HepG2 (cell line): ENCODE results near the gene TPCN2. TPM values are rescaled to one million over a fixed set of nuclear protein-coding genes. Genes with fewer than 3 reads are reported as not detected.

Experiments
- ARID4A ChIP-seq: sonication (generic); formaldehyde crosslinking; IDR thresholded peaks from 2 replicates; pipeline ENCODE4 v1.5.0; 2020; ENCODE audit warnings: mild to moderate bottlenecking, missing genetic modification reagents, borderline replicate concordance
- ATF7-NPFF ChIP-seq: sonication (generic); formaldehyde crosslinking; IDR thresholded peaks from 2 replicates; pipeline ENCODE4 v1.8.1; 2023; ENCODE audit warnings: mild to moderate bottlenecking, low read depth, missing genetic modification reagents, moderate library complexity
- ELF1 ChIP-seq: sonication (generic); formaldehyde crosslinking; IDR thresholded peaks from 2 replicates; pipeline ENCODE4 v1.4.0; 2020; ENCODE audit warnings: missing genetic modification reagents
- GLMP ChIP-seq: sonication (generic); formaldehyde crosslinking; IDR thresholded peaks from 2 replicates; pipeline ENCODE4 v1.9.0; 2021; ENCODE audit warnings: missing genetic modification reagents, mild to moderate bottlenecking, borderline replicate concordance
- HNRNPLL ChIP-seq: fragments of 200-400 bp; formaldehyde crosslinking; IDR thresholded peaks from 2 replicates; pipeline ENCODE4 v1.6.1; 2017; ENCODE audit warnings: mild to moderate bottlenecking, low read depth, low read length; ENCODE audit not compliant: poor library complexity, severe bottlenecking
- PAXIP1 ChIP-seq: sonication (generic); formaldehyde crosslinking; conservative IDR thresholded peaks from 2 replicates; pipeline ENCODE4 v1.4.0; 2020; ENCODE audit warnings: mild to moderate bottlenecking, missing genetic modification reagents, moderate library complexity
- PCBP1 ChIP-seq: fragments of 200-400 bp; formaldehyde crosslinking; IDR thresholded peaks from 2 replicates; pipeline ENCODE4 v1.6.1; 2017; ENCODE audit warnings: mild to moderate bottlenecking, low read depth, low read length, borderline replicate concordance
- POLR2AphosphoS5 ChIP-seq: IDR thresholded peaks from 2 replicates; pipeline ENCODE4 v1.6.1; 2012; ENCODE audit warnings: low read depth, low read length
- SOX5 ChIP-seq: IDR thresholded peaks from 2 replicates; pipeline ENCODE4 v1.6.1; 2016; ENCODE audit warnings: borderline replicate concordance
- THYN1 ChIP-seq: sonication (generic); formaldehyde crosslinking; IDR thresholded peaks from 2 replicates; pipeline ENCODE4 v1.8.1; 2023; ENCODE audit warnings: low read depth, mild to moderate bottlenecking, moderate library complexity, missing genetic modification reagents, borderline replicate concordance
- TOPORS ChIP-seq: sonication (generic); formaldehyde crosslinking; IDR thresholded peaks from 2 replicates; pipeline ENCODE4 v1.8.0; 2023; ENCODE audit warnings: mild to moderate bottlenecking, missing genetic modification reagents
- ZBTB38 ChIP-seq: sonication (generic); formaldehyde crosslinking; IDR thresholded peaks from 2 replicates; pipeline ENCODE4 v1.5.1; 2020; ENCODE audit warnings: mild to moderate bottlenecking, missing genetic modification reagents
- ZFX ChIP-seq: sonication (generic); formaldehyde crosslinking; IDR thresholded peaks from 2 replicates; pipeline ENCODE4 v1.4.0; 2020; ENCODE audit warnings: mild to moderate bottlenecking, low read depth, missing genetic modification reagents, moderate library complexity
- ZNF276 ChIP-seq: sonication (generic); formaldehyde crosslinking; IDR thresholded peaks from 2 replicates; pipeline ENCODE4 v1.4.0; 2020; ENCODE audit warnings: mild to moderate bottlenecking, low read depth, missing genetic modification reagents
- polyA plus RNA-seq, 8 experiments: library from polyadenylated mRNA; depleted of rRNA in 3 of 8; stranded (reverse) in 7 of 8; unstranded in 1 of 8; fragments of >200 nt; fragmentation: Illumina TruSeq in 4 of 8; extraction: Trizol in 4 of 8; gene quantifications; 2 replicates each; pipeline versions ENCODE4 v1.2.1 to v1.2.3, GENCODE V29; 2011 to 2016; ENCODE audit warnings: low read depth in 4 of 8, missing spikeins in 1 of 8, mixed read lengths in 1 of 8; ENCODE audit not compliant: insufficient read depth in 1 of 8
- total RNA-seq, 5 experiments: library from RNA; depleted of rRNA; stranded (reverse); fragments of >200 nt; fragmentation: Illumina TruSeq; extraction: Trizol; gene quantifications; 2 replicates each; pipeline ENCODE4 v1.2.3, GENCODE V29; 2016; ENCODE audit warnings: low read depth in 1 of 5
- TF ChIP-seq, protein P1 (sequence below): sonication (generic); formaldehyde crosslinking; IDR thresholded peaks from 2 replicates; pipeline ENCODE4 v1.4.0; 2020; ENCODE audit warnings: missing genetic modification reagents

The TPCN2 gene
- total and polyA plus RNA-seq, 2 of the 13 experiments (the other 11 are each of a cell fraction or from before 2014, with no cell fraction given), result 5.6 to 5.9 TPM

DNA sequence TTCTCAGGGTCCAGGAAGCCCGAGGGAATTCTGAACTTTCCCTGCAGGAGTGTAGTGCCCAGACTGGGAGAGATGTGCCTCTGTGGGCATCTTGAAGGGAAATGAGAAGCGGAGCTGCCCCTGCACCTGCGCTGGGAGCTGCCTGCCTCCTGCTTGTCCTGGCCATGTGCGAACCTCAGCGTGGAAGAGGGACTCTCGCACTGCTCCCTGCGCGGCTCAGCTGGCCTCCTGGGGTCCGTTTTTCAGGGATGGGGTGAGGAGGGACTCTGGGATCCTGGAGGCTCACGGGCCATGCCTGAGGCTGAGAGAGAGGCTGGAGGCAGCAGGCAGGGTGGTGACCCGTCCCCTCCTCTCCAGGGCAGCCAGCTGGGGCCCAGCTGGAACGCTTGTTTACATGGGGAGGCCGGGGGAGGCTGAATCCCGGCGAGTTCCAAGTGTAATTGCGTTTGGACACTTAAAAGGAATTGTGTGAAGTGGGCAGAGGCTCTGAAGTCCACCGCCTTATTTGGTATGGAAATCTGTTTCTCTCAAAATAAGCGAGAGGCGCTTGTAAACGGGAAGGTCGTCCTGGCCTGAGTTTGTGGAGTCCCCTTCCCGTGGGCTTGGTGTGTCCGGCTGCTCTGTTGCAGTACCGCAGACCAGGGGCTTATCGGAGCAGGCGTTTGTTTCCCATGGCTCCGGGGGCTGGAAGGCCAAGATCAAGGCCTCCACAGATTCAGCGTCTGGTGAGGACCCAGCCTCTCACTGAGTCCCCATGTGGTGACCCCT lies 34.5 kb upstream of the TPCN2 start (continued):
- TF ChIP-seq PAXIP1 (CRISPR knock-in tag) (peak; percentile 73), SOX5 (CRISPR knock-in tag) (no peak), GLMP (no peak), ARID4A (CRISPR knock-in tag) (peak; percentile 51; the same call in 1 of the 2 replicates), ATF7-NPFF (no peak), ZBTB38 (CRISPR knock-in tag) (no peak), PCBP1 (no peak), HNRNPLL (no peak), ZFX (peak; percentile 23; the same call in 1 of the 2 replicates), ZNF276 (no peak), THYN1 (CRISPR knock-in tag) (no peak), TOPORS (CRISPR knock-in tag) (no peak), POLR2AphosphoS5 (no peak), ELF1 (CRISPR knock-in tag) (no peak)
- TF ChIP-seq, protein P1, sequence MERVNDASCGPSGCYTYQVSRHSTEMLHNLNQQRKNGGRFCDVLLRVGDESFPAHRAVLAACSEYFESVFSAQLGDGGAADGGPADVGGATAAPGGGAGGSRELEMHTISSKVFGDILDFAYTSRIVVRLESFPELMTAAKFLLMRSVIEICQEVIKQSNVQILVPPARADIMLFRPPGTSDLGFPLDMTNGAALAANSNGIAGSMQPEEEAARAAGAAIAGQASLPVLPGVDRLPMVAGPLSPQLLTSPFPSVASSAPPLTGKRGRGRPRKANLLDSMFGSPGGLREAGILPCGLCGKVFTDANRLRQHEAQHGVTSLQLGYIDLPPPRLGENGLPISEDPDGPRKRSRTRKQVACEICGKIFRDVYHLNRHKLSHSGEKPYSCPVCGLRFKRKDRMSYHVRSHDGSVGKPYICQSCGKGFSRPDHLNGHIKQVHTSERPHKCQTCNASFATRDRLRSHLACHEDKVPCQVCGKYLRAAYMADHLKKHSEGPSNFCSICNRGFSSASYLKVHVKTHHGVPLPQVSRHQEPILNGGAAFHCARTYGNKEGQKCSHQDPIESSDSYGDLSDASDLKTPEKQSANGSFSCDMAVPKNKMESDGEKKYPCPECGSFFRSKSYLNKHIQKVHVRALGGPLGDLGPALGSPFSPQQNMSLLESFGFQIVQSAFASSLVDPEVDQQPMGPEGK (CRISPR knock-in tag), result peak; percentile 54; the same call in 1 of the 2 replicates
